HG03175 (cell line): ENCODE data around the gene QPRT.
"Not testable (repeated sequence)": the region's sequence is repeated elsewhere in the genome, so short reads cannot be mapped to it uniquely, and the experiment has no call there.

Experiments used
- ATAC-seq: cut with Tn5 transposase; IDR thresholded peaks from one replicate; pipeline ENCODE4 v1.9.1; 2021; ENCODE audit warnings: mild to moderate bottlenecking, moderate library complexity; ENCODE audit not compliant: unreplicated experiment

Gene QPRT

GRCh38 chr16:29689490-29690351 lies 10.7 kb downstream of the QPRT start:
- not testable (repeated sequence) for ATAC-seq

GRCh38 chr16:29692606-29693005 lies 13.6 kb downstream of the QPRT start:
- ATAC-seq, result not testable (repeated sequence)

- no peak for ATAC-seq
Observed at GRCh38 chr16:29694384-29695195, 15.6 kb downstream of the QPRT start.

GRCh38 chr16:29695675-29696074 lies 16.7 kb downstream of the QPRT start:
- ATAC-seq, result not testable (repeated sequence)

- no peak for ATAC-seq
Observed at GRCh38 chr16:29696881-29697331, 17.9 kb downstream of the QPRT start.

- ATAC-seq, result no peak
Observed at GRCh38 chr16:29697391-29697790, 18.4 kb downstream of the QPRT start.

- no peak for ATAC-seq
Observed at GRCh38 chr16:29698042-29698441, 19.1 kb downstream of the QPRT start.

- ATAC-seq, result no peak
Observed at GRCh38 chr16:29698484-29699323, 19.7 kb downstream of the QPRT start.

GRCh38 chr16:29699324-29700219 lies 20.6 kb downstream of the QPRT start:
- no peak for ATAC-seq

- no peak for ATAC-seq
Observed at GRCh38 chr16:29700253-29700987, 21.4 kb downstream of the QPRT start.

- ATAC-seq, result no peak
Observed at GRCh38 chr16:29701214-29701555, 22.2 kb downstream of the QPRT start.

GRCh38 chr16:29702269-29702668 lies 23.3 kb downstream of the QPRT start:
- peak; percentile 52 for ATAC-seq

- ATAC-seq, result no peak
Observed at GRCh38 chr16:29705030-29705429, 26.1 kb downstream of the QPRT start.

- ATAC-seq, result not testable (repeated sequence)
Observed at GRCh38 chr16:29707160-29707559, 28.2 kb downstream of the QPRT start.

GRCh38 chr16:29708917-29709600 lies 30.1 kb downstream of the QPRT start:
- ATAC-seq, result no peak

- ATAC-seq, result not testable (repeated sequence)
Observed at GRCh38 chr16:29709657-29710056, 30.7 kb downstream of the QPRT start.

GRCh38 chr16:29710227-29711219 lies 31.5 kb downstream of the QPRT start:
- no peak for ATAC-seq

GRCh38 chr16:29712809-29713208 lies 33.8 kb downstream of the QPRT start:
- ATAC-seq, result no peak
